Sigmoid colon (tissue), 7 donors: Measurements from ENCODE around the gene HOXC5. TPM values are rescaled to one million over a fixed set of nuclear protein-coding genes. Genes with fewer than 3 reads are reported as not detected.

Source experiments
- DNase-seq: peaks from one replicate; pipeline ENCODE4 v3.0.0-alpha.2; 2019
- H3K27ac ChIP-seq, 4 donors: fragments of 200-600 bp; sonication (generic); one replicate each; pipeline ENCODE4 v1.5.1; 2016 to 2019; ENCODE audit warnings: mild to moderate bottlenecking in 1 of 4
- H3K27me3 ChIP-seq, 3 donors: fragments of 200-600 bp; sonication (generic); one replicate each; pipeline ENCODE4 v1.5.1; 2019; ENCODE audit warnings: mild to moderate bottlenecking in 1 of 3
- H3K36me3 ChIP-seq, 4 donors: fragments of 200-600 bp; sonication (generic); one replicate each; pipeline ENCODE4 v1.5.1; 2016 to 2019
- H3K4me1 ChIP-seq, 4 donors: fragments of 200-600 bp; sonication (generic); one replicate each; pipeline ENCODE4 v1.5.1; 2017 to 2019
- H3K4me3 ChIP-seq, 4 donors: fragments of 200-600 bp; sonication (generic); one replicate each; pipeline ENCODE4 v1.5.1; 2017 to 2019; ENCODE audit warnings: mild to moderate bottlenecking in 2 of 4, moderate library complexity in 1 of 4
- H3K9me3 ChIP-seq, 4 donors: fragments of 200-600 bp in 3 of 4; sonication (generic) in 3 of 4; one replicate each; pipeline versions ENCODE4 v1.5.1 to v1.6.1; 2013 to 2019
- EP300 ChIP-seq, 4 donors: sonication (generic); formaldehyde crosslinking; IDR thresholded peaks; one replicate each; pipeline ENCODE4 v1.6.1; 2017; ENCODE audit warnings: antibody characterized with exemption in 4 of 4
- POLR2A ChIP-seq, 2 donors: fragments of 450-650 bp; IDR thresholded peaks; one replicate each; pipeline ENCODE4 v1.6.1; 2016; ENCODE audit warnings: antibody characterized with exemption in 2 of 2, mild to moderate bottlenecking in 2 of 2, moderate library complexity in 2 of 2
- POLR2AphosphoS5 ChIP-seq, 4 donors: sonication (generic); formaldehyde crosslinking; IDR thresholded peaks; one replicate each; pipeline ENCODE4 v1.6.1; 2017; ENCODE audit warnings: antibody characterized with exemption in 4 of 4
- WGBS, 2 donors: extraction: QIAGEN DNeasy Blood & Tissue Kit; methylation state at CpG; one replicate each; pipeline ENCODE4 v1.1.7; 2013; 5-methylcytosine and 5-hydroxymethylcytosine counted together
- intact Hi-C: fragments of 100-400 bp; cut with DNase I; formaldehyde crosslinking; loops from one replicate; pipeline ENCODE4 v1.15.1; 2023
- polyA plus RNA-seq, 3 donors: library from polyadenylated mRNA; stranded (reverse); fragments of 200-250 nt; gene quantifications; one replicate each; pipeline ENCODE4 v1.2.3, GENCODE V29; 2013
- total RNA-seq, 4 donors: library from RNA; depleted of rRNA; stranded (reverse); fragments of >200 nt; gene quantifications; one replicate each; pipeline ENCODE4 v1.1.0, GENCODE V29; 2016
- TF ChIP-seq, protein P1 (sequence below), 4 experiments: fragments of 450-650 bp in 3 of 4; fragments of 200-600 bp in 1 of 4; IDR thresholded peaks; one replicate each; pipeline ENCODE4 v1.5.1; 2016 to 2019; ENCODE audit warnings: antibody characterized with exemption in 4 of 4, mild to moderate bottlenecking in 3 of 4, moderate library complexity in 2 of 4
- donor health status: healthy with polysubstance abuse.
- donor health status: Bipolar disorder and iron deficiency.
- donor health status: healthy.

Gene HOXC5
- total and polyA plus RNA-seq, 7 donors, result 0.03 to 1.4 TPM; not detected in 5

DNA sequence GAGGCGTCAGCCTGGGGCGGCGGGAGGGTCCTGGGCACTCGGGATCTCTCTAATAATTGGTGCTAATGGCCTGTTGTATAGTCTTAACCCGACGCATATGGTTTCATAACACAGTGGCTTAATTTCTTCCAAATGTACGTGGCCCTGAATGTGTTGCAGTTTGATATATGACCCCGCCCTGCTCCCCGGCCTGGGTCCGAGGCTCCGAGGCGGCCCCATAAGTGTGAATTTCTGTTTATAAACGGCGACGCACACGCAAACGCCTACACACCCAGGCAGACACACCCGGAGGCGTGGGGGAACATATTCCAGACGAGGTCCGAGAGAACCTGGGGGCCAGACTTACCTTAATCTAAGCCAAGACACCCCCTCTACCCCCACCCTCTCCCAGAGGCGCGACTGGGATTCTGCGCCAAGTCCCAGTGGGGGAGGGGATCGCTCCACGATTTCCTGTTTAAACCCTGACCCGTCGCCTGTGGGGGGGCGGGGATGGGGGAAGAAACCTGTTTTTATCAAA, 14.3 kb upstream of the HOXC5 start:
- intact Hi-C loops, result no loop called here
- Histone ChIP-seq H3K27ac (peak overlapping the region in 2 of 4 donors; percentile 4 to 23), H3K27me3 (peaks cover 67 to 100% (median 98%) of the 10 kb centered on the region in 3 donors), H3K9me3 (no peaks in the 10 kb centered on the region), H3K4me1 (peaks cover 0 to 43% (median 34%) of the 10 kb centered on the region in 4 donors), H3K36me3 (no peaks in the 10 kb centered on the region), H3K4me3 (peak overlapping the region in 2 of 4 donors; percentile 42 to 47)
- TF ChIP-seq, protein P1, sequence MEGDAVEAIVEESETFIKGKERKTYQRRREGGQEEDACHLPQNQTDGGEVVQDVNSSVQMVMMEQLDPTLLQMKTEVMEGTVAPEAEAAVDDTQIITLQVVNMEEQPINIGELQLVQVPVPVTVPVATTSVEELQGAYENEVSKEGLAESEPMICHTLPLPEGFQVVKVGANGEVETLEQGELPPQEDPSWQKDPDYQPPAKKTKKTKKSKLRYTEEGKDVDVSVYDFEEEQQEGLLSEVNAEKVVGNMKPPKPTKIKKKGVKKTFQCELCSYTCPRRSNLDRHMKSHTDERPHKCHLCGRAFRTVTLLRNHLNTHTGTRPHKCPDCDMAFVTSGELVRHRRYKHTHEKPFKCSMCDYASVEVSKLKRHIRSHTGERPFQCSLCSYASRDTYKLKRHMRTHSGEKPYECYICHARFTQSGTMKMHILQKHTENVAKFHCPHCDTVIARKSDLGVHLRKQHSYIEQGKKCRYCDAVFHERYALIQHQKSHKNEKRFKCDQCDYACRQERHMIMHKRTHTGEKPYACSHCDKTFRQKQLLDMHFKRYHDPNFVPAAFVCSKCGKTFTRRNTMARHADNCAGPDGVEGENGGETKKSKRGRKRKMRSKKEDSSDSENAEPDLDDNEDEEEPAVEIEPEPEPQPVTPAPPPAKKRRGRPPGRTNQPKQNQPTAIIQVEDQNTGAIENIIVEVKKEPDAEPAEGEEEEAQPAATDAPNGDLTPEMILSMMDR (IDR thresholded peaks at IDR 0.05), result no peak
- TF ChIP-seq POLR2A (IDR thresholded peaks at IDR 0.05), result no peak
- no peak for TF ChIP-seq POLR2AphosphoS5 (IDR thresholded peaks at IDR 0.05)
- no peak for TF ChIP-seq EP300 (IDR thresholded peaks at IDR 0.05)
- WGBS, 2 donors, result 15 to 24% methylated on average over 29 of the region's 29 CpGs
- no peak for DNase-seq

DNA sequence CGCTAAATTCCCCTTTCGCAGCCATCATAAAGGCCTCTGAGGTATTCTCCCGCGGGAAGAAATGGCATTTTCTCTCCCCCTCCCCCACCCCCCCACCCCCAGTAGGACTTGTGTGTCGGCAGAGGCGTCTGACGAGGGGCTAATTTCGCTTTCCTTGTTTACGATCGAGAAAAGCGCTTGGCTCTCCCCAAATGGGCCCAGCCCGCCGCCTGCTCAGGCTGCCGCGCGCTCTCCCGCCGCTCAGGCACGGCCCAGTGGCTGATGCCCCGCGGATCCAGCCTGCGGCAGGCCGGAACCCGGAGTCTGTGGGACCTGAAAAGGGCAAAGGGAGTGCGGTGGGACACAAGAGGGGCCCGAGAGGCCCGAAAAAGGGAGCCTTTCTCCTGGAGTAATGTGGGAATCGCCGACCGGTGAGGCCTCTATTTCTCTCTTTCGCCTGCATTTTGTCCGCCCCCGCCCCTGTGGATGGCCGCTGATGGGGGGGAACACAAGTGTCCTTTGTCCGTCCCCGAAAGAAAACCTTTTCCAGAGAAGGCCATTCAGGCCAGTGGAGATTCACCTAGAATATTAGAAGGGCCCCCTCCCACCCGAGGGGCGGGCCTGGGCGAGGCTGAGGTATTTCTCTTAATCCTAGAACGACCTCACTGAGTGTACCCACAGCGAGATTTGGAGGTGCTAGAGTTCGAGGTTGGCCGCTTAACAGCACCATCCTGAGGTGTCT, 13.6 kb upstream of the HOXC5 start:
- H3K27me3 ChIP-seq, result peaks cover 71 to 100% (median 100%) of the 10 kb centered on the region in 3 donors
- 19 to 35% methylated on average over 43 of the region's 43 CpGs for WGBS, 2 donors
- H3K27ac ChIP-seq, result no peak overlapping the region
- DNase-seq, result no peak
- H3K9me3 ChIP-seq, result no peaks in the 10 kb centered on the region
- peaks cover 0 to 40% (median 33%) of the 10 kb centered on the region in 4 donors for H3K4me1 ChIP-seq
- TF ChIP-seq POLR2A (IDR thresholded peaks at IDR 0.05), result no peak
- TF ChIP-seq, protein P1 (IDR thresholded peaks at IDR 0.05), result no peak
- no peak for TF ChIP-seq POLR2AphosphoS5 (IDR thresholded peaks at IDR 0.05)
- TF ChIP-seq EP300 (IDR thresholded peaks at IDR 0.05), result no peak
- intact Hi-C loops, result no loop called here
- H3K4me3 ChIP-seq, result peak overlapping the region in 1 of 4 donors; percentile 6
- no peaks in the 10 kb centered on the region for H3K36me3 ChIP-seq

DNA sequence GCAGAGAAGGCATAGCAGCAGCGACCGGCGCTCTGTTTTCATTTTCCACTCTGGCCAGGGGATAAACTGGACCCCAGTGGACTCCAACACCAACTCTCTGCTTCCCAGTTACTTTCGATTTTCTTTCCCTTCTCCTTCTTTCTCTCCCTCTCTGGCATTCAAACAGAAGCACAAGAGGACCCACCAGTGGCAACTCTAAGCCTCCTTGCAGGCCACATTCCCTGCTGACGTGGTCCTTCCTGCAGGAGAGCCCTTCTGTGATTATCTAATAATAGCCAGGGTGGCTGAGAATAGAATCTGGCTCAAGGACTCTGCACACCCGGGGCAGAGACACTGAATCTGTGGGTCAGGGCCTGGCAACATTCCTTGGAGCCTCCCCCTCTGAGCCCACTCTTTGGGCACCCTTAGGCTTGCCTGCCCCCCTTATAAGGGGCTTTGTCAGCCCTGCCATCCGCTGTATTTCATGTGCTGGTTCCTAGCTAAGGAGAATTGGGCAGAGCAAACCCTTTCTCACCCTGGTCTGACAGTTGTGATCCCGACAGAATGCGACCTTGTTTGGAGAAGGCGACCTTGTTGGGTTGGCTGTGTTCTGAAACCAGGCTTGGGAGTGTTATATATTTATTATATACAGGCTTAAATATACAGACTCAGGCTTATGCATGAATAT, 12.8 kb upstream of the HOXC5 start:
- Histone ChIP-seq H3K4me1 (peaks cover 0 to 36% (median 27%) of the 10 kb centered on the region in 4 donors), H3K27ac (no peak overlapping the region), H3K4me3 (no peak overlapping the region), H3K9me3 (no peaks in the 10 kb centered on the region), H3K27me3 (peaks cover 66 to 100% (median 100%) of the 10 kb centered on the region in 3 donors), H3K36me3 (no peaks in the 10 kb centered on the region)
- TF ChIP-seq POLR2A (IDR thresholded peaks at IDR 0.05) (no peak), POLR2AphosphoS5 (IDR thresholded peaks at IDR 0.05) (no peak), EP300 (IDR thresholded peaks at IDR 0.05) (no peak)
- TF ChIP-seq, protein P1 (IDR thresholded peaks at IDR 0.05), result no peak
- WGBS, 2 donors, result 33 to 38% methylated on average over 10 of the region's 10 CpGs
- DNase-seq, result no peak
- intact Hi-C loops, result no loop called here

DNA sequence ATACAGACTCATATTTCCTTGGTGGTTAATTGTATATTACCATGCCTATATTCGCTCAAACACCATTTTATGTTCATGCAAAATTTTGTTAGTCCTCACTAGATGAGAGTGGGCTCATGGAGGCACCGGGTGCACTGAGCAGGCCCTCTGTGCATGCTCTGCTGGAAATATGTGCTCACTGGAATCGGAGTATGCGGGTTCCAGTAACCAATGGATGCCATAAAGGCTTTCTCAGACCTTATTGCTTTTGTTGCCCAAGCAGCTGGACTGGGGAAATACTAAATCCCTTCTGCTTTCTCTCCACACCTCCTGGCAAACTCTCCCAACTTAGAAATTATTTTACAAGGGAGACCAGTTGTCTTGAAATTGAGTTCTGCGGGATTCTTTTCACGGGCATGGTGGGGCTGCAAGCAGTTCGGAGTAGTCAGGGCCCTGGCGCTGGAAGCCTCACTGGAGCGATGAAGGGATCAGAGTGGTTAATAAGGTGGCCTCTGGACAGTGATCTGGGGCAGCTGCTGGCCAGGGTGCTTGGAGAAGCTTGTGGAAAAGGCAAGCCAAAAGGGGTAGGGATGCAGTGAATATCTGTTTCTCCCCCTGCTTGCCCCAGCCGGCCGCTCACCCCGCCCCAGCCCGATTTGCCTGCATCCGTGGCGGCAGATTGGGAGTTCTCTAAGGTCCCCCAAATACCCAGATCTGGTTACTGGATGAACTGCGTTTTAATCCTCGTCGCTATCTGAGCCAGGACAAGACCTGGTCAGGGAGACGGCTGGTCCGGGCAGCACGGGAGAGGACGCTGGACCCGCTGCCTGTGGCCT, 12.1 kb upstream of the HOXC5 start:
- Histone ChIP-seq H3K27ac (no peak overlapping the region), H3K4me3 (no peak overlapping the region), H3K4me1 (peaks cover 0 to 36% (median 27%) of the 10 kb centered on the region in 4 donors), H3K36me3 (no peaks in the 10 kb centered on the region), H3K9me3 (no peaks in the 10 kb centered on the region), H3K27me3 (peaks cover 63 to 100% (median 100%) of the 10 kb centered on the region in 3 donors)
- no peak for TF ChIP-seq POLR2AphosphoS5 (IDR thresholded peaks at IDR 0.05)
- TF ChIP-seq POLR2A (IDR thresholded peaks at IDR 0.05), result no peak
- no peak for TF ChIP-seq EP300 (IDR thresholded peaks at IDR 0.05)
- TF ChIP-seq, protein P1 (IDR thresholded peaks at IDR 0.05), result no peak
- no peak for DNase-seq
- intact Hi-C loops, result no loop called here
- WGBS, 2 donors, result 48 to 49% methylated on average over 23 of the region's 23 CpGs
